Measurements from ENCODE around the gene TMEM263. TPM values are rescaled to one million over a fixed set of nuclear protein-coding genes. Genes with fewer than 3 reads are reported as not detected.

The TMEM263 gene
- total and polyA plus RNA-seq, 2 of the 13 experiments (the other 11 are each of a cell fraction or from before 2014, with no cell fraction given): 25.9 to 58.6 TPM

GRCh38 chr12:106987846-106988245 lies 32.1 kb downstream of the TMEM263 start (continued):
- TF ChIP-seq, protein P1, sequence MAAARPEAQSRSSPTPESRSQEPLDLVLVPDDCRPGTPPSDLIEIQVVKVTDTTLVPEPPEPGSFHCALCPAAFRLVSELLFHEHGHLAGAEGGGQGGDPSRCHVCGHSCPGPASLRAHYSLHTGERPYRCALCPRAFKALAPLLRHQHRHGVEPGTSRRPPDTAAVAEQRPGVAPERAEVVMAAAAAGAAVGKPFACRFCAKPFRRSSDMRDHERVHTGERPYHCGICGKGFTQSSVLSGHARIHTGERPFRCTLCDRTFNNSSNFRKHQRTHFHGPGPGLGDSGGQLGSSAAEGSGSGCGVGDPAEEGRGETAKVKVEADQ (CRISPR knock-in tag; IDR thresholded peaks at IDR 0.05; ENCODE audit: borderline replicate concordance): no peak
- TF ChIP-seq ELF1 (CRISPR knock-in tag; IDR thresholded peaks at IDR 0.05) (no peak), ZNF615 (CRISPR knock-in tag; IDR thresholded peaks at IDR 0.05; ENCODE audit: borderline replicate concordance) (no peak), ZNF530 (CRISPR knock-in tag; IDR thresholded peaks at IDR 0.05; ENCODE audit: low read depth) (no peak), FOXP1 (IDR thresholded peaks at IDR 0.05) (no peak), FOXP1 (CRISPR knock-in tag; IDR thresholded peaks at IDR 0.05) (no peak), ZNF512B (CRISPR knock-in tag; IDR thresholded peaks at IDR 0.05; ENCODE audit: borderline replicate concordance) (no peak), KLF15 (CRISPR knock-in tag; IDR thresholded peaks at IDR 0.05; ENCODE audit: borderline replicate concordance) (no peak), THAP11 (CRISPR knock-in tag; IDR thresholded peaks at IDR 0.05) (no peak), ATF2 (CRISPR knock-in tag; IDR thresholded peaks at IDR 0.05) (no peak), ZSCAN30 (CRISPR knock-in tag; IDR thresholded peaks at IDR 0.05) (no peak)
- TF ChIP-seq, protein P2, sequence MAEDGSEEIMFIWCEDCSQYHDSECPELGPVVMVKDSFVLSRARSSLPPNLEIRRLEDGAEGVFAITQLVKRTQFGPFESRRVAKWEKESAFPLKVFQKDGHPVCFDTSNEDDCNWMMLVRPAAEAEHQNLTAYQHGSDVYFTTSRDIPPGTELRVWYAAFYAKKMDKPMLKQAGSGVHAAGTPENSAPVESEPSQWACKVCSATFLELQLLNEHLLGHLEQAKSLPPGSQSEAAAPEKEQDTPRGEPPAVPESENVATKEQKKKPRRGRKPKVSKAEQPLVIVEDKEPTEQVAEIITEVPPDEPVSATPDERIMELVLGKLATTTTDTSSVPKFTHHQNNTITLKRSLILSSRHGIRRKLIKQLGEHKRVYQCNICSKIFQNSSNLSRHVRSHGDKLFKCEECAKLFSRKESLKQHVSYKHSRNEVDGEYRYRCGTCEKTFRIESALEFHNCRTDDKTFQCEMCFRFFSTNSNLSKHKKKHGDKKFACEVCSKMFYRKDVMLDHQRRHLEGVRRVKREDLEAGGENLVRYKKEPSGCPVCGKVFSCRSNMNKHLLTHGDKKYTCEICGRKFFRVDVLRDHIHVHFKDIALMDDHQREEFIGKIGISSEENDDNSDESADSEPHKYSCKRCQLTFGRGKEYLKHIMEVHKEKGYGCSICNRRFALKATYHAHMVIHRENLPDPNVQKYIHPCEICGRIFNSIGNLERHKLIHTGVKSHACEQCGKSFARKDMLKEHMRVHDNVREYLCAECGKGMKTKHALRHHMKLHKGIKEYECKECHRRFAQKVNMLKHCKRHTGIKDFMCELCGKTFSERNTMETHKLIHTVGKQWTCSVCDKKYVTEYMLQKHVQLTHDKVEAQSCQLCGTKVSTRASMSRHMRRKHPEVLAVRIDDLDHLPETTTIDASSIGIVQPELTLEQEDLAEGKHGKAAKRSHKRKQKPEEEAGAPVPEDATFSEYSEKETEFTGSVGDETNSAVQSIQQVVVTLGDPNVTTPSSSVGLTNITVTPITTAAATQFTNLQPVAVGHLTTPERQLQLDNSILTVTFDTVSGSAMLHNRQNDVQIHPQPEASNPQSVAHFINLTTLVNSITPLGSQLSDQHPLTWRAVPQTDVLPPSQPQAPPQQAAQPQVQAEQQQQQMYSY (CRISPR knock-in tag; IDR thresholded peaks at IDR 0.05): no peak
